Gastroesophageal sphincter (tissue), 3 donors: ENCODE results near the gene IRF5.

Source experiments
- CTCF ChIP-seq, 4 experiments: fragments of 200-600 bp in 2 of 4; fragments of 450-650 bp in 2 of 4; sonication (generic) in 1 of 4; IDR thresholded peaks; one replicate each; pipeline ENCODE4 v1.5.1; 2017 to 2019; ENCODE audit warnings: antibody characterized with exemption in 4 of 4, mild to moderate bottlenecking in 2 of 4, moderate library complexity in 2 of 4
- EP300 ChIP-seq: sonication (generic); formaldehyde crosslinking; IDR thresholded peaks from one replicate; pipeline ENCODE4 v1.6.1; 2017; ENCODE audit warnings: antibody characterized with exemption, mild to moderate bottlenecking
- POLR2A ChIP-seq, 2 donors: fragments of 450-650 bp; IDR thresholded peaks; one replicate each; pipeline ENCODE4 v1.6.1; 2017; ENCODE audit warnings: antibody characterized with exemption in 2 of 2, mild to moderate bottlenecking in 2 of 2, moderate library complexity in 1 of 2
- POLR2AphosphoS5 ChIP-seq: sonication (generic); formaldehyde crosslinking; IDR thresholded peaks from one replicate; pipeline ENCODE4 v1.6.1; 2017; ENCODE audit warnings: antibody characterized with exemption

GRCh38 chr7:128899392-128899791 is 38.3 kb upstream of the IRF5 start:
- TF ChIP-seq CTCF (IDR thresholded peaks at IDR 0.05) = no peak
- TF ChIP-seq POLR2AphosphoS5 = no peak
- no peak for TF ChIP-seq POLR2A (IDR thresholded peaks at IDR 0.05)
- no peak for TF ChIP-seq EP300
